ENCODE results near the gene LAMTOR2. TPM values are rescaled to one million over a fixed set of nuclear protein-coding genes. Genes with fewer than 3 reads are reported as not detected.

LAMTOR2 gene
- total and polyA plus RNA-seq, 9 of the 15 experiments (the other 6 are each of a cell fraction or from before 2014, with no cell fraction given) = 39.0 to 161 (median 74.6) TPM

DNA sequence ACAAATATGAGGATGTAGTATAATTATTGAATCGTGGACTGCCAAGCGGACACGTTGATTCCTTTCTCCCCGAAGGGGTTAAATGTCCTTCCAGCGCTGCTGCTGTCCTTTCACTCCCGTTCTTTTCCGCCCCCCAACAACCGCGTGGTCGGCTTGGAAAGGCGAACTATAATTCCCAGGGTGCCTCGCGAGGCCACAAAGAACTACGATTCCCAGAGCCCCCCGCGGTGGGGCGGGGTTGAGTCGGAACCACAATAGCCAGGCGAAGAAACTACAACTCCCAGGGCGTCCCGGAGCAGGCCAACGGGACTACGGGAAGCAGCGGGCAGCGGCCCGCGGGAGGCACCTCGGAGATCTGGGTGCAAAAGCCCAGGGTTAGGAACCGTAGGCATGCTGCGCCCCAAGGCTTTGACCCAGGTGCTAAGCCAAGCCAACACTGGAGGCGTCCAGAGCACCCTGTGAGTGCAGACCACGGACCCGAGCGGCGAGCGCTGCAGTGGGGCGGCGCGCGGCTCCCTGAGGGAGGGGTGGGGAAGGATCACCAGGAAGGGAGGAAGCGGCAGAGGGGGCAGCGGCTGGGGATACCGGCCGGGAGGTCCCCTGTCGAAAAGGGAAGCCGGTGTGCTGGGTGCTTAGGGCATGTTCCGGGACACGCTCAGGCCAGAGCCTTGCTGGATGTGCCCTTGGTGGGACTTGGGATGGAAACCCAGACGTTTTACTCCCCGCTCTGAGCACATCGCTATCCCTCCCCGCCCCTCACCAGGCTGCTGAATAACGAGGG is at the start of gene LAMTOR2 (continued):
- TF ChIP-seq, protein P1, sequence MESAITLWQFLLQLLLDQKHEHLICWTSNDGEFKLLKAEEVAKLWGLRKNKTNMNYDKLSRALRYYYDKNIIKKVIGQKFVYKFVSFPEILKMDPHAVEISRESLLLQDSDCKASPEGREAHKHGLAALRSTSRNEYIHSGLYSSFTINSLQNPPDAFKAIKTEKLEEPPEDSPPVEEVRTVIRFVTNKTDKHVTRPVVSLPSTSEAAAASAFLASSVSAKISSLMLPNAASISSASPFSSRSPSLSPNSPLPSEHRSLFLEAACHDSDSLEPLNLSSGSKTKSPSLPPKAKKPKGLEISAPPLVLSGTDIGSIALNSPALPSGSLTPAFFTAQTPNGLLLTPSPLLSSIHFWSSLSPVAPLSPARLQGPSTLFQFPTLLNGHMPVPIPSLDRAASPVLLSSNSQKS (CRISPR knock-in tag; IDR thresholded peaks at IDR 0.05) = no peak
- TF ChIP-seq FOXJ2 (tag; IDR thresholded peaks at IDR 0.05) (peak; percentile 93), ILF3 (IDR thresholded peaks at IDR 0.05; ENCODE audit: borderline replicate concordance) (no peak), RFX1 (IDR thresholded peaks at IDR 0.05) (no peak), HMBOX1 (IDR thresholded peaks at IDR 0.05) (no peak), PRDM10 (IDR thresholded peaks at IDR 0.05; ENCODE audit: partially characterized antibody) (peak; percentile 84), FOXO4 (CRISPR knock-in tag; IDR thresholded peaks at IDR 0.05) (no peak), SP1 (CRISPR knock-in tag; IDR thresholded peaks at IDR 0.05) (peak; percentile 97), HOXB6 (CRISPR knock-in tag; IDR thresholded peaks at IDR 0.05; ENCODE audit: borderline replicate concordance) (no peak), CHAMP1 (IDR thresholded peaks at IDR 0.05) (no peak), ZNF77 (CRISPR knock-in tag; IDR thresholded peaks at IDR 0.05) (no peak), TFAM (CRISPR knock-in tag; conservative IDR thresholded peaks at IDR 0.05) (no peak), ZNF274 (IDR thresholded peaks at IDR 0.05; ENCODE audit: borderline replicate concordance, low read depth, low read length) (no peak), JUND (IDR thresholded peaks at IDR 0.05; ENCODE audit: borderline replicate concordance, low read depth, low read length) (peak; percentile 54), JUND (tag; IDR thresholded peaks at IDR 0.05; ENCODE audit: borderline replicate concordance, low read depth, low read length) (no peak; the same call in 2 of the 3 replicates), RBM22 (IDR thresholded peaks at IDR 0.05; ENCODE audit: low read depth, low read length, poor library complexity, severe bottlenecking) (no peak), CBFA2T2 (conservative IDR thresholded peaks at IDR 0.05) (no peak), ZNF217 (CRISPR knock-in tag; IDR thresholded peaks at IDR 0.05) (no peak)
